GM19099 (cell line): Measurements from ENCODE around the gene ALDH1B1.

ENCODE experiments used
- POLR2A ChIP-seq: IDR thresholded peaks from 3 replicates; pipeline ENCODE4 v1.6.1; 2011; ENCODE audit warnings: low read depth; ENCODE audit not compliant: insufficient read length; ENCODE audit errors: extremely low read depth

ALDH1B1 gene

GRCh38 chr9:38437193-38437823 lies 44.8 kb downstream of the ALDH1B1 start:
- no peak for TF ChIP-seq POLR2A

DNA sequence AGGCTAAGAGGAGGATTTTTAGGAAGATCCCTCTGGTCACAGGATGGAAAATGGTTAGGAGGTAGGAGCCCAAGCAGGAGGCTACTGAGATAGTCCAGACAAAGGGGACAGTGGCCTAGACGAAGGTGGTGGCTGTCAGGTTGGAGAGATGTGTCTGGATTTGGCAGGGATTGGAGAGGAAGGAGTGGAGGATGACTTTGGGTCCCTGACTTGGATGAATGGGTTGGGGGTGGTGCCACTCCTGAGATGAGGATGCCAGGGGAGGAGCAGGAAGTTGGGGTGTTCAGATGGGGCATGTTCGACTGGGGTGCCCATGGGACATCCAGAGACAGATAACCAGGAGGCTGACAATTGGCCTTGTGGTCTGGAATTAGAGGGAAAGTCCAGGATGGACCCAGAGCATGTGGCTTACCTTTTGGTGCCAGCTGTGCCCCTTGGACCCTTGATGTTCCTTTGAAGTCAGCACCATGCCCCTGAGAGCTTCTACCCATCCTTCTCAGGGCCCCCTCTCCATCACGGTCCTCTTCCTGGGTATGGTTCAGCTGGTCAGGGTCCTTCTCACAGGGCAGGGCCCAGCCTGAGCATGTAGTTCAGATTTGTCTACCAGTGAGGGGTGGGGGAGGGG lies 46.9 kb downstream of the ALDH1B1 start:
- no peak for TF ChIP-seq POLR2A

DNA sequence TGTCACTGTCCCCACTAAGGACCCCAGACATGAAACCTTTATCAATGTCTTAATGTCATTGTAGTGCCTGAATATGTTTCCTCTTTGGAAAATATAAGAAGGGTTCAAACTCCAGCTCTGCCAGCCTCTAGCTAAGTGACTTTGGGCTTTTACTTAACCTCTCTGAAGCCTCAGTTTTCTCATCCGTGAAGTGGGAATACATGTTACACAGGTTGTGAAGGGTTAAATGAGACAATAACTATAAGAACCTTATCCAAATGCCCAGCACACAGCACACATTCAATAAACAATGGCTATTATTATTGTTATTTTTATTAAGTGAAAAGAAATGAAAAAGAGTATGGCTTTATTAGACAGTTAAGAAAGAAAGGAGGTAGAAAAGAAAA lies 47.4 kb downstream of the ALDH1B1 start:
- no peak for TF ChIP-seq POLR2A

GRCh38 chr9:38440516-38440915 lies 48.0 kb downstream of the ALDH1B1 start:
- TF ChIP-seq POLR2A = no peak

DNA sequence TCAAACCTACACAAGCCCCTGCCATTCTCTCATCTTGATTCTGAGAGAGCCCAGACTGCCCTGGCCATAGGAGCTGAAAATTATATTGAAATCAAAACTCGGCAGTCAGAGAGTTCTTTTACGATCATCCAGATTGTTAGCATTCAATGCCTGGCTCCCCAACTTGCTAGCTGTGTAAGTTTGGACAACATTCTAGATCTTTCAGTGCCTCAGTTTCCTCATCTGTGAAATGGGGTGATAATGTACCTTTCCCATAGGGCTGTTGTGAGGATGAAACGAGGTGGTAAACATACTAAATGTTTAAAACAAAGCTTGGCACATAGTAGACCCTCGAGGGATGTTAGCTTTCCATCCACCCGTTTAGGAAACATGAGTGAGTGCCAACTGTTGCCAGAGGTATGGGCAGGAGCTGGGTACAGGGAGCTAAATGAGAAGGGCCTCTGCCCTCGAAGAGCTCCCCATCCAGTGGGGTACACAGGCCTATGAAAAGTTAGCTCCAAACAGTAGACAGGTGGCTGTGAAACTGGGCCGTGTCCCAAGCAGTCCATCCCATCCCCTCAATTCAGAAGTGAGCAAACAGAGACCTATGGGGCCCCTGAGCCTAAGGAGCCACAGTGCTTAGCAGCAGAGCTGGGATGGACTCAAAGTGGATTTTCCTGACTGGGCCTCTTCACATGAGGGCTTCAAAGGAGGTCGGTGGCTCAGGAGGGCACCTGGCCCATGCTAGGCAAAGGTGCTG lies 49.0 kb downstream of the ALDH1B1 start:
- no peak for TF ChIP-seq POLR2A

- no peak for TF ChIP-seq POLR2A
These were observed 50.1 kb downstream of the ALDH1B1 start for GRCh38 chr9:38442473-38443096.

GRCh38 chr9:38443181-38443580 lies 50.7 kb downstream of the ALDH1B1 start:
- no peak for TF ChIP-seq POLR2A

DNA sequence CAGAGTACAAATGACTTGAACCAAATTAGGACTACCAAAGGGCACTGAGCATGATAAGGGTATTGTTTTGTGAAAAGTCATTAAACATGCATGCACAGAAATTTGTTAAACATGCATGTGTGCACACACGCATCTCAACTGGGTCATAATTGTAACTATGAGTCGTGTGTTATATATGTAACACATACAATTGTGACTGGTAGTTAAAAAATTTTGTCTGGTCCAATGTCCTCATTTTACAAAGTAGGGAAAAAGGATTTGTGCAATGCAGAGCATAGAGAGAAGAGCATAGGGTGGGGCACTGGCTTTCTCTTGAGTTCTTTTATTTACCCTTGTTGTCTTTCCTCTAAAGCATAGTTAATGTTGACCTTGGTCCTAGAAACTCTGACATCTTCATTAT lies 51.1 kb downstream of the ALDH1B1 start:
- no peak for TF ChIP-seq POLR2A

DNA sequence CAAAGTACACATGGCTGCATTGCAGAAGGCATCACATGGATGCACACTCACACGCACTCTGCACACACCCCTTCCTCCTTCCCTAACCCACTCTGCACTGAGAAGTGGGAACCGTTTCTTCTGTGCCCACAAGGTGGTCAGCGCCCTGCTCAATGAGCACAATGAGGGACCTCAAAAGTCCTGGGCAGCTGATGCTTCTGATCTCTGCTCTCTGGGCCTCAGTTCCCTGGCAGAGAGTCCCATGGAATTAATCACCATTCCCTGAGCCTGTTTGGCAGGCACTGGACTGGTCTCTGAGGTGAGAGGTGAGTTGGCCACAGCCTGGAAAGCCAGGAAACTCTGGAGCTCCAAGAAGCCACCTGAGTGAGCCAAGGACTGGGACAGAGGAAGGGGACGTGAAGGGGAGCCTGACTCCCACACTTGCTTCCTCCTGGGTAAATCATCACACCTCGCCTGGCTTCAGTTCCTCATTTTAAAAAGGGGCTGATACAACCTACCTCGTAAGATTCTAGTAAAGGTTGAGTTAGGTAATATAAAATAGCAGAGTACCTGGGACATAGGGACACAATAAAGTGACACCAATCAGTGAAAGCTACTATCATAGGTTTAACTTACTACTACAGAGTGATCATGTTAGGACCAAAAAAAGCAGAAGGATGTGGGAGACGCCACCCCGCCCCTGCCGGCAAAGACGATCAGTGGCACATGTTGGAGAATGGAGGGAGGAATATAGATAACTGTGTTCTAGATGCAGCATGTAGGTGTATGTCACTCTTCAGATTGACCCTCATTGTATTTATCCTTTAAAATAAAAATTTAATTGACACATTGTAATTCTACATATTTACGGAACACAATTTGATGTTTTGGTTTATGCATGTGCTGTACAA lies 52.9 kb downstream of the ALDH1B1 start:
- no peak for TF ChIP-seq POLR2A

GRCh38 chr9:38447703-38448102 lies 55.2 kb downstream of the ALDH1B1 start:
- no peak for TF ChIP-seq POLR2A
